Neuronal stem cell (in vitro differentiated cells): ENCODE data around the gene RPN1.

Source experiments
- DNase-seq: peaks from one replicate; pipeline ENCODE4 v3.0.0-alpha.2; 2013; ENCODE audit warnings: low spot score
- H2AFZ ChIP-seq: one replicate; pipeline ENCODE4 v1.6.1; 2013; ENCODE audit warnings: mild to moderate bottlenecking, low read length, inconsistent platforms
- H2AK5ac ChIP-seq: 2 replicates; pipeline ENCODE4 v1.6.1; 2013; ENCODE audit warnings: low read depth, mild to moderate bottlenecking, inconsistent platforms, low read length, moderate library complexity, mixed read lengths
- H2BK120ac ChIP-seq: 2 replicates; pipeline ENCODE4 v1.6.1; 2013; ENCODE audit warnings: low read depth, mild to moderate bottlenecking, inconsistent platforms, low read length, moderate library complexity, mixed read lengths
- H2BK12ac ChIP-seq: one replicate; pipeline ENCODE4 v1.6.1; 2013; ENCODE audit warnings: low read length, inconsistent platforms
- H2BK15ac ChIP-seq: 2 replicates; pipeline ENCODE4 v1.6.1; 2013; ENCODE audit warnings: mild to moderate bottlenecking, low read length, inconsistent platforms, mixed read lengths
- H2BK5ac ChIP-seq: one replicate; pipeline ENCODE4 v1.6.1; 2013; ENCODE audit warnings: inconsistent platforms, mild to moderate bottlenecking, low read length, moderate library complexity
- H3K14ac ChIP-seq: one replicate; pipeline ENCODE4 v1.6.1; 2013; ENCODE audit warnings: low read length, inconsistent platforms
- H3K18ac ChIP-seq: 2 replicates; pipeline ENCODE4 v1.6.1; 2013; ENCODE audit warnings: low read length, inconsistent platforms
- H3K23ac ChIP-seq: 2 replicates; pipeline ENCODE4 v1.6.1; 2013; ENCODE audit warnings: low read depth, mild to moderate bottlenecking, mixed read lengths, low read length, inconsistent platforms; ENCODE audit not compliant: poor library complexity
- H3K27ac ChIP-seq: replicated peaks from 3 replicates; pipeline ENCODE4 v1.5.1; 2013; ENCODE audit warnings: low read length, inconsistent platforms
- H3K27me3 ChIP-seq, 3 experiments: 2 replicates each; pipeline ENCODE4 v1.6.1; 2013; ENCODE audit warnings: low read length in 3 of 3, mild to moderate bottlenecking in 2 of 3, inconsistent platforms in 1 of 3, low read depth in 1 of 3, mixed read lengths in 1 of 3, moderate library complexity in 1 of 3; ENCODE audit not compliant: control insufficient read depth in 3 of 3, insufficient read depth in 3 of 3
- H3K36me3 ChIP-seq, 2 donors: replicated peaks in 1 of 2; 2 replicates each; pipeline ENCODE4 v1.6.1; 2013; ENCODE audit warnings: low read length in 2 of 2; ENCODE audit not compliant: control insufficient read depth in 2 of 2, insufficient read depth in 2 of 2
- H3K4ac ChIP-seq: 2 replicates; pipeline ENCODE4 v1.6.1; 2013; ENCODE audit warnings: inconsistent platforms, mild to moderate bottlenecking, low read length, moderate library complexity
- H3K4me1 ChIP-seq, 2 donors: 1 replicate in 1 of 2; 2 replicates in 1 of 2; pipeline ENCODE4 v1.6.1; 2013; ENCODE audit warnings: low read length in 2 of 2, low read depth in 1 of 2; ENCODE audit not compliant: control insufficient read depth in 2 of 2, insufficient read depth in 1 of 2
- H3K4me2 ChIP-seq: one replicate; pipeline ENCODE4 v1.6.1; 2013; ENCODE audit warnings: mild to moderate bottlenecking, low read length, inconsistent platforms; ENCODE audit not compliant: insufficient read depth, poor library complexity, severe bottlenecking
- H3K4me3 ChIP-seq, 2 donors: 2 replicates each; pipeline ENCODE4 v1.5.1; 2013; ENCODE audit warnings: low read length in 2 of 2, mild to moderate bottlenecking in 2 of 2, inconsistent platforms in 1 of 2, moderate library complexity in 1 of 2
- H3K79me1 ChIP-seq: one replicate; pipeline ENCODE4 v1.6.1; 2013; ENCODE audit warnings: low read depth, mild to moderate bottlenecking, inconsistent platforms, low read length, moderate library complexity
- H3K9ac ChIP-seq: one replicate; pipeline ENCODE4 v1.6.1; 2013; ENCODE audit warnings: mild to moderate bottlenecking, low read depth, low read length, inconsistent platforms; ENCODE audit not compliant: poor library complexity
- H3K9me3 ChIP-seq, 2 donors: replicated peaks in 1 of 2; 2 replicates each; pipeline versions ENCODE3 to v1.6.1; 2013; ENCODE audit warnings: low read length in 2 of 2, mild to moderate bottlenecking in 2 of 2, inconsistent platforms in 1 of 2, low read depth in 1 of 2, mixed read lengths in 1 of 2, moderate library complexity in 1 of 2; ENCODE audit not compliant: control insufficient read depth in 2 of 2, insufficient read depth in 1 of 2
- H4K8ac ChIP-seq: one replicate; pipeline ENCODE4 v1.6.1; 2013; ENCODE audit warnings: low read depth, mild to moderate bottlenecking, inconsistent platforms, low read length, moderate library complexity
- H4K91ac ChIP-seq: one replicate; pipeline ENCODE4 v1.6.1; 2013; ENCODE audit warnings: low read length, low read depth, mild to moderate bottlenecking, inconsistent platforms; ENCODE audit not compliant: poor library complexity
- WGBS, 2 donors: extraction: QIAGEN DNeasy Blood & Tissue Kit; methylation state at CpG; one replicate each; pipeline ENCODE4 v1.1.7; 2013; ENCODE audit warnings: missing lambda C conversion rate in 2 of 2, mixed read lengths in 1 of 2; ENCODE audit not compliant: insufficient read length in 2 of 2, insufficient replicate concordance in 1 of 2; ENCODE audit errors: extremely low coverage in 2 of 2; 5-methylcytosine and 5-hydroxymethylcytosine counted together

RPN1 gene

GRCh38 chr3:128598884-128599664, 51.5 kb downstream of the RPN1 start:
- no peak for DNase-seq
- Histone ChIP-seq H2BK15ac (no peak overlapping the region), H3K4ac (no peak overlapping the region), H3K4me1 (no peaks in the 10 kb centered on the region), H3K18ac (no peak overlapping the region), H3K9me3 (no peaks in the 10 kb centered on the region), H2BK12ac (no peak overlapping the region), H3K27ac (no peak overlapping the region), H2BK120ac (no peak overlapping the region), H3K4me3 (no peak overlapping the region), H2AFZ (no peak overlapping the region), H3K23ac (no peak overlapping the region), H3K79me1 (peaks cover 2% of the 10 kb centered on the region), H3K27me3 (no peaks in the 10 kb centered on the region), H3K9ac (peak overlapping the region; percentile 44), H3K4me2 (no peak overlapping the region), H2AK5ac (peak overlapping the region; percentile 18), H3K14ac (no peak overlapping the region), H4K91ac (no peak overlapping the region), H3K36me3 (no peaks in the 10 kb centered on the region), H4K8ac (no peak overlapping the region), H2BK5ac (no peak overlapping the region)
- no CpG with 5 or more reads among the region's 18 CpGs for WGBS, 2 donors

- WGBS, 2 donors = no CpG with 5 or more reads among the region's 6 CpGs
- no peak overlapping the region for H3K4ac ChIP-seq
- no peak overlapping the region for H4K8ac ChIP-seq
- no peak overlapping the region for H2AK5ac ChIP-seq
- no peak overlapping the region for H3K4me2 ChIP-seq
- H3K27me3 ChIP-seq = no peaks in the 10 kb centered on the region
- H2BK5ac ChIP-seq = no peak overlapping the region
- no peak overlapping the region for H3K27ac ChIP-seq
- no peak overlapping the region for H3K23ac ChIP-seq
- H2BK120ac ChIP-seq = no peak overlapping the region
- H2BK15ac ChIP-seq = no peak overlapping the region
- H2BK12ac ChIP-seq = no peak overlapping the region
- no peaks in the 10 kb centered on the region for H3K9me3 ChIP-seq
- H3K79me1 ChIP-seq = no peaks in the 10 kb centered on the region
- no peaks in the 10 kb centered on the region for H3K36me3 ChIP-seq
- peaks cover 0 to 2% of the 10 kb centered on the region in 2 donors for H3K4me1 ChIP-seq
- no peak overlapping the region for H3K18ac ChIP-seq
- no peak for DNase-seq
- H3K9ac ChIP-seq = no peak overlapping the region
- H3K14ac ChIP-seq = no peak overlapping the region
- H2AFZ ChIP-seq = no peak overlapping the region
- no peak overlapping the region for H3K4me3 ChIP-seq
- no peak overlapping the region for H4K91ac ChIP-seq
Observed at GRCh38 chr3:128597900-128598299, 52.7 kb downstream of the RPN1 start.

- no peak overlapping the region for H4K8ac ChIP-seq
- H3K14ac ChIP-seq = no peak overlapping the region
- WGBS, 2 donors = no CpG with 5 or more reads among the region's 4 CpGs
- H3K4me2 ChIP-seq = no peak overlapping the region
- no peak overlapping the region for H2BK15ac ChIP-seq
- H3K4me3 ChIP-seq = no peak overlapping the region
- no peak overlapping the region for H4K91ac ChIP-seq
- peak overlapping the region; percentile 35 for H2AFZ ChIP-seq
- no peak overlapping the region for H2BK5ac ChIP-seq
- no peak for DNase-seq
- no peak overlapping the region for H2BK12ac ChIP-seq
- H2BK120ac ChIP-seq = no peak overlapping the region
- no peak overlapping the region for H3K18ac ChIP-seq
- no peaks in the 10 kb centered on the region for H3K27me3 ChIP-seq
- H3K36me3 ChIP-seq = no peaks in the 10 kb centered on the region
- no peaks in the 10 kb centered on the region for H3K79me1 ChIP-seq
- no peak overlapping the region for H3K27ac ChIP-seq
- H3K4ac ChIP-seq = no peak overlapping the region
- H3K9me3 ChIP-seq = peaks cover 0 to 5% of the 10 kb centered on the region in 2 donors
- peaks cover 0 to 4% of the 10 kb centered on the region in 2 donors for H3K4me1 ChIP-seq
- no peak overlapping the region for H3K23ac ChIP-seq
- H2AK5ac ChIP-seq = no peak overlapping the region
- no peak overlapping the region for H3K9ac ChIP-seq
Observed at GRCh38 chr3:128592864-128593263, 57.8 kb downstream of the RPN1 start.

- no peak overlapping the region for H3K27ac ChIP-seq
- peaks cover 0 to 5% of the 10 kb centered on the region in 2 donors for H3K9me3 ChIP-seq
- no peak overlapping the region for H4K91ac ChIP-seq
- no peak for DNase-seq
- H3K9ac ChIP-seq = no peak overlapping the region
- no peak overlapping the region for H3K23ac ChIP-seq
- H3K79me1 ChIP-seq = no peaks in the 10 kb centered on the region
- H3K18ac ChIP-seq = no peak overlapping the region
- no peak overlapping the region for H2BK5ac ChIP-seq
- WGBS, 2 donors = no CpG with 5 or more reads among the region's 5 CpGs
- no peak overlapping the region for H4K8ac ChIP-seq
- H3K4me2 ChIP-seq = no peak overlapping the region
- no peak overlapping the region for H2AK5ac ChIP-seq
- H3K14ac ChIP-seq = no peak overlapping the region
- no peak overlapping the region for H2BK120ac ChIP-seq
- H3K4ac ChIP-seq = no peak overlapping the region
- H3K4me3 ChIP-seq = no peak overlapping the region
- no peak overlapping the region for H2BK15ac ChIP-seq
- H2BK12ac ChIP-seq = no peak overlapping the region
- H3K36me3 ChIP-seq = no peaks in the 10 kb centered on the region
- no peaks in the 10 kb centered on the region for H3K27me3 ChIP-seq
- H3K4me1 ChIP-seq = peaks cover 0 to 4% of the 10 kb centered on the region in 2 donors
- H2AFZ ChIP-seq = no peak overlapping the region
Observed at GRCh38 chr3:128591738-128592426, 58.7 kb downstream of the RPN1 start.
